GM12878 (cell line): ENCODE results near the gene SMG6. TPM values are rescaled to one million over a fixed set of nuclear protein-coding genes. Genes with fewer than 3 reads are reported as not detected.

Experiments
- HDAC2 ChIP-seq: fragments of 200-600 bp; sonication (generic); IDR thresholded peaks from 2 replicates; pipeline ENCODE4 v1.6.1; 2017
- LARP7 ChIP-seq: fragments of 450-650 bp; IDR thresholded peaks from 2 replicates; pipeline ENCODE4 v1.6.1; 2017; ENCODE audit warnings: mild to moderate bottlenecking
- MEF2B ChIP-seq: fragments of 450-650 bp; IDR thresholded peaks from 2 replicates; pipeline ENCODE4 v1.6.1; 2018; ENCODE audit warnings: mild to moderate bottlenecking, moderate library complexity; ENCODE audit not compliant: partially characterized antibody, poor library complexity, severe bottlenecking
- NBN ChIP-seq: fragments of 450-650 bp; IDR thresholded peaks from 2 replicates; pipeline ENCODE4 v1.6.1; 2016
- NFYB ChIP-seq: IDR thresholded peaks from 2 replicates; pipeline ENCODE4 v1.6.1; 2011; ENCODE audit warnings: low read depth, mild to moderate bottlenecking, low read length, improper control_type of control experiment, moderate library complexity; ENCODE audit not compliant: insufficient read depth
- NR2F1 ChIP-seq: fragments of 450-650 bp; conservative IDR thresholded peaks from 2 replicates; pipeline ENCODE4 v1.6.1; 2017; ENCODE audit warnings: mild to moderate bottlenecking
- PBX3 ChIP-seq: IDR thresholded peaks from 2 replicates; pipeline ENCODE4 v1.6.1; 2011; ENCODE audit warnings: mild to moderate bottlenecking, low read depth, low read length, moderate library complexity; ENCODE audit not compliant: insufficient replicate concordance
- POLR2AphosphoS5 ChIP-seq: IDR thresholded peaks from 2 replicates; pipeline ENCODE4 v1.6.1; 2011; ENCODE audit warnings: mild to moderate bottlenecking, low read length, inconsistent platforms
- PRDM15 ChIP-seq: fragments of 450-650 bp; formaldehyde crosslinking; IDR thresholded peaks from 2 replicates; pipeline ENCODE4 v1.4.0; 2020; ENCODE audit warnings: mild to moderate bottlenecking, moderate library complexity
- SMARCA5 ChIP-seq: fragments of 450-650 bp; IDR thresholded peaks from 2 replicates; pipeline ENCODE4 v1.6.1; 2017; ENCODE audit warnings: mild to moderate bottlenecking
- SRF ChIP-seq, 2 experiments: IDR thresholded peaks; 2 replicates each; pipeline ENCODE4 v1.6.1; 2011; ENCODE audit warnings: low read depth in 2 of 2, low read length in 2 of 2, mild to moderate bottlenecking in 1 of 2, moderate library complexity in 1 of 2
- YY1 ChIP-seq: IDR thresholded peaks from 2 replicates; pipeline ENCODE4 v1.6.1; 2011; ENCODE audit warnings: low read depth, mild to moderate bottlenecking, low read length
- ZNF24 ChIP-seq: fragments of 450-650 bp; IDR thresholded peaks from 2 replicates; pipeline ENCODE4 v1.6.1; 2017; ENCODE audit warnings: antibody characterized with exemption, mild to moderate bottlenecking
- ZSCAN29 ChIP-seq: fragments of 450-650 bp; IDR thresholded peaks from 2 replicates; pipeline ENCODE4 v1.6.1; 2017; ENCODE audit warnings: mild to moderate bottlenecking, moderate library complexity
- polyA plus RNA-seq, 11 experiments: library from polyadenylated mRNA; depleted of rRNA in 4 of 11; unstranded in 6 of 11; stranded (reverse) in 5 of 11; fragments of >200 nt; fragmentation: Nextera tagmentation in 4 of 11; fragmentation: Illumina TruSeq in 1 of 11; extraction: Ambion mirVana in 4 of 11; extraction: Trizol in 1 of 11; gene quantifications; 1 replicate in 1 of 11; 2 replicates in 10 of 11; pipeline versions ENCODE4 v1.2.1 to v1.2.3, GENCODE V29; 2011 to 2016; ENCODE audit warnings: inconsistent platforms in 2 of 11, missing spikeins in 2 of 11, low read depth in 1 of 11
- total RNA-seq, 4 experiments: library from RNA; depleted of rRNA in 3 of 4; stranded (reverse); fragments of >200 nt in 3 of 4; fragmentation: Illumina TruSeq in 1 of 4; extraction: Trizol in 1 of 4; gene quantifications; 2 replicates each; pipeline versions ENCODE4 v1.2.1 to v1.2.3, GENCODE V29; 2013 to 2021
- TF ChIP-seq, protein P1 (sequence below): fragments of 450-650 bp; IDR thresholded peaks from 2 replicates; pipeline ENCODE4 v1.6.1; 2017; ENCODE audit warnings: low read depth, mild to moderate bottlenecking, moderate library complexity
- TF ChIP-seq, protein P2 (sequence below): fragments of 450-650 bp; IDR thresholded peaks from 2 replicates; pipeline ENCODE4 v1.6.1; 2017; ENCODE audit warnings: mild to moderate bottlenecking, low read depth, inconsistent platforms; ENCODE audit not compliant: poor library complexity, severe bottlenecking
- TF ChIP-seq, protein P3 (sequence below): IDR thresholded peaks from 2 replicates; pipeline ENCODE4 v1.6.1; 2011; ENCODE audit warnings: borderline replicate concordance, low read depth, mild to moderate bottlenecking, moderate library complexity, mixed read lengths, low read length; ENCODE audit not compliant: insufficient read depth; ENCODE audit errors: extremely low read length

Gene SMG6
- total and polyA plus RNA-seq, 10 of the 15 experiments (the other 5 are each of a cell fraction or from before 2014, with no cell fraction given) = 0.58 to 28.7 (median 15.7) TPM

DNA sequence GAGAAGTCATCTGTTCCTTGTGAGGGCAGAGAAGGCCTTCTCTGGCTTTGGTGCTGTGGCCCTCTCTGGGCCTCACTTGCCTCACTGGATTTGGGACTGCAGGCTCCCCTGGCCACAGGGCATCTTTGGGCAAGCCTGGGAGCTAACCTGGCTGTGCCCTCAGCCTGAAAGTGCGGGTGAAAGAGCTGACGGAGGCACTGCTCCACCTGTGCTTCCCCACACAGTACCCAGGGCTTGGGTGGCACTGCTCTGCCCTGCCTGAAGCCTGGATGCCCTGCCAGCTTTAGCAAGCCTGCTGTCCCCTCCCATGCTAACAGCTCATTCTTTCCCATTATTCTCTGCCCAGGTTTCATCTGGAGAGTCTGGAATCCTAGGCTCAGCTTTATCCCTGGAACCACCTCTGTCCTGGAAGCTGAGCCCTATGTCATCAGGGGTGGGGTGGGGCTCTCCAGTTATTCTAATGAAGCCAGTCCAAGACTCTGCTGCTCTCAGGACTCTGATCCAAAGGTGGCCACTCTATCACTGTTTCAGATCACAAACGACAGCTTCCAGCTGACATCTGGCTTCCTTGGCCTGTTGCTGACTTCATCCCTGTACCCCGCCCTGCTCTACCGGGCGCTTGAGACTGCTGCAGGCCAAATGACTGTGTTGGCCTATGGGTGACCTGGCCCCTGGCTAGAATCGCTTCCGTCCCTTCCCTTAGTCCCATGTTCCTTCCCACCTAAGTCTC lies 219.4 kb downstream of the SMG6 start (continued):
- no peak for TF ChIP-seq PRDM15 (CRISPR knock-in tag)
- TF ChIP-seq NBN = 0 out of 2 replicates have a peak, but pooled peaks have one; percentile 21
- TF ChIP-seq PBX3 = no peak
- TF ChIP-seq NFYB = no peak
- TF ChIP-seq SRF (IDR thresholded peaks at IDR 0.05; ENCODE audit: low read depth in 2 of 2, low read length in 2 of 2) = no peak
- TF ChIP-seq, protein P1, sequence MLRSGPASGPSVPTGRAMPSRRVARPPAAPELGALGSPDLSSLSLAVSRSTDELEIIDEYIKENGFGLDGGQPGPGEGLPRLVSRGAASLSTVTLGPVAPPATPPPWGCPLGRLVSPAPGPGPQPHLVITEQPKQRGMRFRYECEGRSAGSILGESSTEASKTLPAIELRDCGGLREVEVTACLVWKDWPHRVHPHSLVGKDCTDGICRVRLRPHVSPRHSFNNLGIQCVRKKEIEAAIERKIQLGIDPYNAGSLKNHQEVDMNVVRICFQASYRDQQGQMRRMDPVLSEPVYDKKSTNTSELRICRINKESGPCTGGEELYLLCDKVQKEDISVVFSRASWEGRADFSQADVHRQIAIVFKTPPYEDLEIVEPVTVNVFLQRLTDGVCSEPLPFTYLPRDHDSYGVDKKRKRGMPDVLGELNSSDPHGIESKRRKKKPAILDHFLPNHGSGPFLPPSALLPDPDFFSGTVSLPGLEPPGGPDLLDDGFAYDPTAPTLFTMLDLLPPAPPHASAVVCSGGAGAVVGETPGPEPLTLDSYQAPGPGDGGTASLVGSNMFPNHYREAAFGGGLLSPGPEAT = no peak; the same call in 1 of the 2 replicates
- TF ChIP-seq YY1 = no peak
- TF ChIP-seq, protein P2, sequence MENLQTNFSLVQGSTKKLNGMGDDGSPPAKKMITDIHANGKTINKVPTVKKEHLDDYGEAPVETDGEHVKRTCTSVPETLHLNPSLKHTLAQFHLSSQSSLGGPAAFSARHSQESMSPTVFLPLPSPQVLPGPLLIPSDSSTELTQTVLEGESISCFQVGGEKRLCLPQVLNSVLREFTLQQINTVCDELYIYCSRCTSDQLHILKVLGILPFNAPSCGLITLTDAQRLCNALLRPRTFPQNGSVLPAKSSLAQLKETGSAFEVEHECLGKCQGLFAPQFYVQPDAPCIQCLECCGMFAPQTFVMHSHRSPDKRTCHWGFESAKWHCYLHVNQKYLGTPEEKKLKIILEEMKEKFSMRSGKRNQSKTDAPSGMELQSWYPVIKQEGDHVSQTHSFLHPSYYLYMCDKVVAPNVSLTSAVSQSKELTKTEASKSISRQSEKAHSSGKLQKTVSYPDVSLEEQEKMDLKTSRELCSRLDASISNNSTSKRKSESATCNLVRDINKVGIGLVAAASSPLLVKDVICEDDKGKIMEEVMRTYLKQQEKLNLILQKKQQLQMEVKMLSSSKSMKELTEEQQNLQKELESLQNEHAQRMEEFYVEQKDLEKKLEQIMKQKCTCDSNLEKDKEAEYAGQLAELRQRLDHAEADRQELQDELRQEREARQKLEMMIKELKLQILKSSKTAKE = peak; percentile 3
- TF ChIP-seq ZNF24 = no peak
- peak; percentile 70 for TF ChIP-seq NR2F1
- TF ChIP-seq, protein P3, sequence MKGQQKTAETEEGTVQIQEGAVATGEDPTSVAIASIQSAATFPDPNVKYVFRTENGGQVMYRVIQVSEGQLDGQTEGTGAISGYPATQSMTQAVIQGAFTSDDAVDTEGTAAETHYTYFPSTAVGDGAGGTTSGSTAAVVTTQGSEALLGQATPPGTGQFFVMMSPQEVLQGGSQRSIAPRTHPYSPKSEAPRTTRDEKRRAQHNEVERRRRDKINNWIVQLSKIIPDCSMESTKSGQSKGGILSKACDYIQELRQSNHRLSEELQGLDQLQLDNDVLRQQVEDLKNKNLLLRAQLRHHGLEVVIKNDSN = no peak
- TF ChIP-seq LARP7 = peak; percentile 59; the same call in 1 of the 2 replicates
- no peak for TF ChIP-seq ZSCAN29
- 0 out of 2 replicates have a peak, but pooled peaks have one; percentile 40 for TF ChIP-seq POLR2AphosphoS5
- peak; percentile 86 for TF ChIP-seq SMARCA5
- TF ChIP-seq MEF2B = no peak
- TF ChIP-seq HDAC2 = no peak
